ENCODE data around the gene ALCAM. TPM values are rescaled to one million over a fixed set of nuclear protein-coding genes. Genes with fewer than 3 reads are reported as not detected.

The ALCAM gene
- polyA plus RNA-seq, 3 donors = 7.1 to 8.0 (median 7.9) TPM

GRCh38 chr3:105324951-105325350 lies 41.8 kb upstream of the ALCAM start:
- no CpG with 5 or more reads among the region's 1 CpG for WGBS (ENCODE audit: insufficient coverage)
- Histone ChIP-seq H3K27me3 (ENCODE audit: control insufficient read depth in 2 of 2, insufficient read depth in 2 of 2, low read length in 2 of 2) (no peaks in the 10 kb centered on the region), H3K36me3 (replicated peaks in 1 of 2; ENCODE audit: control insufficient read depth in 1 of 2, insufficient read depth in 2 of 2, low read length in 2 of 2) (no peaks in the 10 kb centered on the region), H3K9ac (ENCODE audit: insufficient read depth, low read length, poor library complexity, severe bottlenecking) (no peak overlapping the region), H3K4me3 (replicated peaks in 1 of 3; ENCODE audit: low read depth in 2 of 3, low read length in 3 of 3) (no peak overlapping the region), H4K20me1 (ENCODE audit: insufficient read depth, low read length) (no peaks in the 10 kb centered on the region), H3K27ac (ENCODE audit: low read depth in 1 of 2, low read length in 2 of 2) (no peak overlapping the region), H3K4me1 (ENCODE audit: control insufficient read depth in 1 of 2, insufficient read depth in 2 of 2, low read length in 2 of 2) (peaks cover 16 to 27% of the 10 kb centered on the region in 2 donors), H2AFZ (ENCODE audit: insufficient read depth, low read depth, low read length, poor library complexity, severe bottlenecking) (no peak overlapping the region), H3K4me2 (replicated peaks; ENCODE audit: extremely low read depth, low read length, poor library complexity, severe bottlenecking) (no peak overlapping the region), H3K9me3 (replicated peaks in 1 of 2; ENCODE audit: control insufficient read depth in 1 of 2, insufficient read depth in 1 of 2, low read length in 2 of 2) (no peaks in the 10 kb centered on the region), H3K79me2 (ENCODE audit: insufficient read depth, low read length) (no peaks in the 10 kb centered on the region)
- intact Hi-C loops (cut with micrococcal nuclease) = no loop called here
- DNase-seq = no peak
- no peak overlapping the region for H3K27ac Mint-ChIP-seq
- TF ChIP-seq CTCF (IDR thresholded peaks at IDR 0.05) = no peak
- peaks cover 22% of the 10 kb centered on the region for H3K4me1 Mint-ChIP-seq
- H3K9me3 Mint-ChIP-seq = peaks cover 0 to 5% (median 1%) of the 10 kb centered on the region in 7 donors
- H3K36me3 Mint-ChIP-seq = no peaks in the 10 kb centered on the region
- H3K4me3 Mint-ChIP-seq = no peak overlapping the region
- peaks cover 0 to 2% (median 0%) of the 10 kb centered on the region in 3 donors for H3K27me3 Mint-ChIP-seq (ENCODE audit: low read depth in 3 of 3)

- no peak for TF ChIP-seq CTCF (IDR thresholded peaks at IDR 0.05)
- no peaks in the 10 kb centered on the region for H3K27me3 ChIP-seq (ENCODE audit: control insufficient read depth in 2 of 2, insufficient read depth in 2 of 2, low read length in 2 of 2)
- no peaks in the 10 kb centered on the region for H3K36me3 ChIP-seq (replicated peaks in 1 of 2; ENCODE audit: control insufficient read depth in 1 of 2, insufficient read depth in 2 of 2, low read length in 2 of 2)
- H3K4me2 ChIP-seq (replicated peaks; ENCODE audit: extremely low read depth, low read length, poor library complexity, severe bottlenecking) = peak overlapping the region; percentile 36
- Mint-ChIP-seq H3K9me3 (peaks cover 0 to 8% (median 2%) of the 10 kb centered on the region in 7 donors), H3K27ac (peak overlapping the region in 6 of 7 donors; percentile 51 to 91 (median 78)), H3K4me3 (no peak overlapping the region), H3K4me1 (peaks cover 24% of the 10 kb centered on the region), H3K27me3 (ENCODE audit: low read depth in 3 of 3) (peaks cover 0 to 2% (median 0%) of the 10 kb centered on the region in 3 donors), H3K36me3 (no peaks in the 10 kb centered on the region)
- peak; percentile 32 to 60 (median 38) for DNase-seq
- H3K9ac ChIP-seq (ENCODE audit: insufficient read depth, low read length, poor library complexity, severe bottlenecking) = no peak overlapping the region
- no peak overlapping the region for H2AFZ ChIP-seq (ENCODE audit: insufficient read depth, low read depth, low read length, poor library complexity, severe bottlenecking)
- H3K4me3 ChIP-seq (replicated peaks in 1 of 3; ENCODE audit: low read depth in 2 of 3, low read length in 3 of 3) = peak overlapping the region in 1 of 3 experiments; percentile 6
- no peaks in the 10 kb centered on the region for H3K9me3 ChIP-seq (replicated peaks in 1 of 2; ENCODE audit: control insufficient read depth in 1 of 2, insufficient read depth in 1 of 2, low read length in 2 of 2)
- no peaks in the 10 kb centered on the region for H3K79me2 ChIP-seq (ENCODE audit: insufficient read depth, low read length)
- no peaks in the 10 kb centered on the region for H4K20me1 ChIP-seq (ENCODE audit: insufficient read depth, low read length)
- peak overlapping the region in 1 of 2 donors; percentile 53 for H3K27ac ChIP-seq (ENCODE audit: low read depth in 1 of 2, low read length in 2 of 2)
- peaks cover 16 to 37% of the 10 kb centered on the region in 2 donors for H3K4me1 ChIP-seq (ENCODE audit: control insufficient read depth in 1 of 2, insufficient read depth in 2 of 2, low read length in 2 of 2)
- intact Hi-C loops (cut with micrococcal nuclease) = no loop called here
Measured at GRCh38 chr3:105327662-105328337, 38.9 kb upstream of the ALCAM start.

Measured in CD14-positive monocyte (primary cell).